WI38 (cell line): ENCODE measurements around the gene FOXRED2.

Experiments
- H3K4me3 ChIP-seq: 2 replicates; pipeline ENCODE4 v1.5.1; 2011; ENCODE audit warnings: low read depth, mild to moderate bottlenecking, control low read depth, low read length
- TF ChIP-seq, protein P1 (sequence below): IDR thresholded peaks from 2 replicates; pipeline ENCODE4 v1.5.1; 2012; ENCODE audit warnings: low read depth, mild to moderate bottlenecking, control low read depth, low read length

Gene FOXRED2

DNA sequence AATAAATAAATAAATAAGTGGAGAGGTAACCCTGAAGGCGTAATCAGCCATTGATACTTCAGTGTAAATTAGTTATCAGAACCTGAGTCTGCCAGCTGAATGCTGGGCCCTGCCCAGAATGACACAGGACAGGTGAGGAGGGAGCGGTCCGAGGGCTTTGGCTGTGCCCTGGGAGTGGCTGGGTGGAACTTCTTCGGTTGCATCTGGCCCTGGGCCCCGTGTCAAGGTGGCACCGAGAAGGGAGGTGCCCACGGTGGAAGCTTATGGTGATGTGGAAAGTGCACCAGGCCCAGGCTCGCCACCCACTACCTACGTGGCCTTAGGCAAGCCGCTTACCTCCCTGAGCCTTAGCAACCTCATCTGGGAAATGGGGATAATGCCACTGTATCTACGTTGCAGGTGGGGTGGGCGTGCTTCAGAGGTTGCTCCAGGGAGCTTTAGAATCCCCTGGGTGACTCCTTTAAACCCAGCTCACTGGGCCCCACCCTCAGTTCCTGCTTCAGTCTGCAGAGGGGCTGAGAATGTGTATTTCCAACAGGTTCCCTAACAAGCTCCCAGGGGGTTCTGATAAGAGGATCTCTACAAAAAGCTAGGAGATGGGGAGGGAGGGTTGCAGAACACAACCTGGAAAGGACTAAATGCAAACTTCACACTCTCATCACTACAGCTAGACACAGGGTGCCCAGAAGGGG is 64.2 kb downstream of the FOXRED2 start:
- TF ChIP-seq, protein P1, sequence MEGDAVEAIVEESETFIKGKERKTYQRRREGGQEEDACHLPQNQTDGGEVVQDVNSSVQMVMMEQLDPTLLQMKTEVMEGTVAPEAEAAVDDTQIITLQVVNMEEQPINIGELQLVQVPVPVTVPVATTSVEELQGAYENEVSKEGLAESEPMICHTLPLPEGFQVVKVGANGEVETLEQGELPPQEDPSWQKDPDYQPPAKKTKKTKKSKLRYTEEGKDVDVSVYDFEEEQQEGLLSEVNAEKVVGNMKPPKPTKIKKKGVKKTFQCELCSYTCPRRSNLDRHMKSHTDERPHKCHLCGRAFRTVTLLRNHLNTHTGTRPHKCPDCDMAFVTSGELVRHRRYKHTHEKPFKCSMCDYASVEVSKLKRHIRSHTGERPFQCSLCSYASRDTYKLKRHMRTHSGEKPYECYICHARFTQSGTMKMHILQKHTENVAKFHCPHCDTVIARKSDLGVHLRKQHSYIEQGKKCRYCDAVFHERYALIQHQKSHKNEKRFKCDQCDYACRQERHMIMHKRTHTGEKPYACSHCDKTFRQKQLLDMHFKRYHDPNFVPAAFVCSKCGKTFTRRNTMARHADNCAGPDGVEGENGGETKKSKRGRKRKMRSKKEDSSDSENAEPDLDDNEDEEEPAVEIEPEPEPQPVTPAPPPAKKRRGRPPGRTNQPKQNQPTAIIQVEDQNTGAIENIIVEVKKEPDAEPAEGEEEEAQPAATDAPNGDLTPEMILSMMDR: no peak

DNA sequence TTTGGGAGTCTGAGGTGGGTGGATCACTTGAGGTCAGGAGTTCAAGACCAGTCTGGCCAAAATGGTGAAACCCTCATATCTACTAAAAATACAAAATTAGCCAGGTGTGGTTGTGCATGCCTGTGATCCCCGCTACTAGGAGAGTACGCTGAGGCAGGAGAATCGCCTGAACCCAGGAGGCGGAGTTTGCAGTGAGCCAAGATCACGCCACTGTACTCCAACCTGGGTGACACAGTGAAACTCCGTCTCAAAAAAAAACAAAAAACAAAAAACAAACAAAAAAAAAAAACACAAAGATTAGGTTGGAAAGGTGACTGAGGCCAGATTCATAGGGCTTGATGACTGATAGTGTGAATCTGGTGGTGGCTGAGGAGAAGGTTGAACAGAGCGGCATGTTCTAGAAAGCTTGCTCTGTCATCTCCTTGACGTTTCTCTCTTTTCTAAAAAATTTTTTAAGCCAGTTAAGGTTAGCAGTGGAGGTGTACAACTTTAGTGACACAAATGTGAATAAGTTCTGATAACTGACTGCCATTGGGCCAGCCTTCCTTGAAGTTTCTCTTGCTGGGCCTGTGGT is 66.3 kb downstream of the FOXRED2 start:
- H3K4me3 ChIP-seq: no peak overlapping the region
- TF ChIP-seq, protein P1: no peak

More for the DNA sequence above, 64.2 kb downstream of the FOXRED2 start:
- H3K4me3 ChIP-seq: no peak overlapping the region

DNA sequence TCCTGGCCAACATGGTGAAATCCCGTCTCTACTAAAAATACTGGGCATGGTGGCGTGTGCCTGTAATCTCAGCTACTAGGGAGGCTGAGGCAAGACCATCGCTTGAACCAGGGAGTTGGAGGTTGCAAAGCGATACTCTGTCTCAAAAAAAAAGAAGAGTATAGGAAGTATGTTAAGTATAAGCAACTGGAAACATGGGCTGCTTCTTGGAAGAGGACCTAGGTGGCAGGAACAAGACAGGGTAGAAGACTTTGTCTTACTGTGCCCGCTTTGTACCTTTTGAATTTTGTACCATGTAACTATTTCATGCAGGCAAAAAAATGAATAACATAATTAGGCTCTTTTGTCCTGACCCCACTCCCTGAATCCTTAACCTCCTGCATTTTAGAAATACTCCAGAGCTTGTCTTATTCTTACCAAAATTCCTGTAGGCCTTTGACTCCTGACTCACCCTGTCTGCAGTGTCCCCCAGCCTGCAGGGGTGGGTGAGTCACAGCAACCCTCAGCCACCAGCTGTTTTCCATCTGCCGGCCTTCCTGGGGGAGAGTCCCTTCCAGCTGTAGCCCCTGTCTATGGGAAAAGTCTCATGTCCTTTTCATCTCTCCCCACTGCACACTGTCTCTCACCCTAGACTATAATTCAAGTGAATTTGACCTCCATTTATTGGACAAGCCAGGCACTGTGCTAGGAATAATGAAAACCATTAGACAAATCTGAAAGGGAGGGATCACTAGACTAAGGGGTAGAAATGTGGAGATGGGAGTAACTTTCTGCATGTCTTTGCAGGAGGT is 67.2 kb downstream of the FOXRED2 start:
- no peak overlapping the region for H3K4me3 ChIP-seq
- TF ChIP-seq, protein P1: no peak
